SH-SY5Y (cell line): ENCODE data around the gene KCNH4.

ENCODE experiments used
- GATA2 ChIP-seq: IDR thresholded peaks from 2 replicates; pipeline ENCODE4 v1.6.1; 2011; ENCODE audit warnings: mild to moderate bottlenecking, low read depth, low read length
- GATA3 ChIP-seq: IDR thresholded peaks from 2 replicates; pipeline ENCODE4 v1.6.1; 2011; ENCODE audit warnings: low read depth, mild to moderate bottlenecking, low read length, moderate library complexity

DNA sequence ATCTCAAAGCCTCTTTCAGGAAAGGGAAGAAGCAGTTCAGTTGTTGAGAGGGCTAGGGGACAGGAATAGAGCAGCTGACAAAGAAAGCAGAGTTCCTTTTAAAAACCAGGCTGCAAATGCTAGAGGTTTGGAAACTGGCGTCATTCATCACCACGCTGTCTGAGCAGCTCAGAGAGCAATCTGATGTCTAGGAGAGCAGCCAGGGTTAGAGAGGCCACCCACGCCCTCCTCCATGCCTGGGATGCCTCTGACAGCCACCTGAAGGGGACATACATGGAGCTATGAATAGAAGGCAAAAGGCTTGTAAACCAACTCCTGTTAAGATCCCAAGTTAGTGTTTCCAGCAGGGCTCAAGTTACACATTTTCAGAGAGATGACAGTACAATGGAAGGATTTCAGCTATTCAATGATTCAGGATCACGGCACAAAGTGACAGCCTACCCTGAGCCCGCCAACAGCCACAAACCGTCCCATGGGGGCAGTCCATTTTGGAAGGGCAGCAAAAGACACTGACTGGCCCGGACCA lies 38.5 kb downstream of the KCNH4 start:
- TF ChIP-seq GATA2: no peak
- TF ChIP-seq GATA3: no peak
